ENCODE results near the gene RUNDC3A. TPM values are rescaled to one million over a fixed set of nuclear protein-coding genes. Genes with fewer than 3 reads are reported as not detected.

The RUNDC3A gene
- total and polyA plus RNA-seq, 2 of the 13 experiments (the other 11 are each of a cell fraction or from before 2014, with no cell fraction given): 0.25 TPM; not detected in 1

GRCh38 chr17:44308320-44308818 lies at the start of gene RUNDC3A (continued):
- TF ChIP-seq ZNF83 (CRISPR knock-in tag; IDR thresholded peaks at IDR 0.05; ENCODE audit: borderline replicate concordance) (no peak), ZNF232 (CRISPR knock-in tag; IDR thresholded peaks at IDR 0.05; ENCODE audit: borderline replicate concordance) (peak; percentile 83), MEIS1 (CRISPR knock-in tag; IDR thresholded peaks at IDR 0.05; ENCODE audit: borderline replicate concordance) (no peak), TAF15 (IDR thresholded peaks at IDR 0.05; ENCODE audit: low read depth, low read length, poor library complexity, severe bottlenecking) (peak; percentile 10), TBX2 (CRISPR knock-in tag; IDR thresholded peaks at IDR 0.05; ENCODE audit: borderline replicate concordance) (peak; percentile 46; the same call in 1 of the 2 replicates), ELK4 (CRISPR knock-in tag; IDR thresholded peaks at IDR 0.05; ENCODE audit: borderline replicate concordance) (no peak), KAT8 (CRISPR knock-in tag; IDR thresholded peaks at IDR 0.05) (peak; percentile 75), ZBTB42 (CRISPR knock-in tag; IDR thresholded peaks at IDR 0.05) (0 out of 2 replicates have a peak, but pooled peaks have one; percentile 35), MXD1 (CRISPR knock-in tag; IDR thresholded peaks at IDR 0.05) (peak; percentile 75), HINFP (CRISPR knock-in tag; IDR thresholded peaks at IDR 0.05; ENCODE audit: low read depth) (0 out of 2 replicates have a peak, but pooled peaks have one; percentile 24), KLF12 (CRISPR knock-in tag; IDR thresholded peaks at IDR 0.05; ENCODE audit: borderline replicate concordance) (0 out of 2 replicates have a peak, but pooled peaks have one; percentile 59), SAFB2 (CRISPR knock-in tag; IDR thresholded peaks at IDR 0.05; ENCODE audit: borderline replicate concordance, low read depth) (no peak), ZNF33B (CRISPR knock-in tag; IDR thresholded peaks at IDR 0.05) (peak; percentile 40; the same call in 1 of the 2 replicates), SMARCE1 (IDR thresholded peaks at IDR 0.05; ENCODE audit: borderline replicate concordance) (no peak), TBL1XR1 (IDR thresholded peaks at IDR 0.05; ENCODE audit: borderline replicate concordance, low read length, partially characterized antibody) (no peak), DMTF1 (CRISPR knock-in tag; IDR thresholded peaks at IDR 0.05) (no peak), ATF5 (CRISPR knock-in tag; IDR thresholded peaks at IDR 0.05; ENCODE audit: low read depth) (no peak), ZNF460 (CRISPR knock-in tag; IDR thresholded peaks at IDR 0.05; ENCODE audit: borderline replicate concordance) (no peak), SMYD3 (CRISPR knock-in tag; IDR thresholded peaks at IDR 0.05) (no peak), EP300 (IDR thresholded peaks at IDR 0.05; ENCODE audit: low read depth in 2 of 2, low read length in 2 of 2) (no peak), EP300 (CRISPR knock-in tag; IDR thresholded peaks at IDR 0.05; ENCODE audit: borderline replicate concordance) (no peak; the same call in 1 of the 2 replicates), ZSCAN9 (CRISPR knock-in tag; IDR thresholded peaks at IDR 0.05; ENCODE audit: borderline replicate concordance) (peak; percentile 97), HES4 (CRISPR knock-in tag; IDR thresholded peaks at IDR 0.05; ENCODE audit: borderline replicate concordance) (peak; percentile 85; the same call in 1 of the 2 replicates)
